Gastrocnemius medialis (tissue), 4 donors: ENCODE results near the gene TIGD7. TPM values are rescaled to one million over a fixed set of nuclear protein-coding genes. Genes with fewer than 3 reads are reported as not detected.

ENCODE experiments used
- ATAC-seq, 2 donors: fragments of 150-250 bp; one replicate each; pipeline ENCODE4 v1.9.1; 2016
- DNase-seq, 2 donors: peaks; one replicate each; pipeline ENCODE4 v3.0.0-alpha.2; 2019
- H3K27ac ChIP-seq, 4 donors: fragments of 200-600 bp; sonication (generic); 1 replicate in 1 of 4; 2 replicates in 3 of 4; pipeline ENCODE4 v1.5.1; 2016 to 2018; ENCODE audit warnings: mild to moderate bottlenecking in 2 of 4, moderate library complexity in 1 of 4
- H3K27me3 ChIP-seq, 3 donors: fragments of 200-600 bp; sonication (generic) in 2 of 3; 1 replicate in 1 of 3; 2 replicates in 2 of 3; pipeline versions ENCODE4 v1.5.1 to v1.6.0; 2016 to 2019; ENCODE audit warnings: mild to moderate bottlenecking in 1 of 3, moderate library complexity in 1 of 3
- H3K36me3 ChIP-seq, 2 donors: fragments of 200-600 bp; sonication (generic) in 1 of 2; one replicate each; pipeline ENCODE4 v1.5.1; 2017 to 2018
- H3K4me1 ChIP-seq, 2 donors: fragments of 200-600 bp; sonication (generic) in 1 of 2; one replicate each; pipeline ENCODE4 v1.5.1; 2016 to 2017; ENCODE audit warnings: mild to moderate bottlenecking in 2 of 2
- H3K4me3 ChIP-seq, 4 donors: fragments of 200-600 bp; sonication (generic) in 3 of 4; 1 replicate in 1 of 4; 2 replicates in 3 of 4; pipeline ENCODE4 v1.5.1; 2016 to 2019; ENCODE audit warnings: mild to moderate bottlenecking in 2 of 4
- H3K9me3 ChIP-seq, 3 donors: fragments of 200-600 bp; sonication (generic) in 2 of 3; 1 replicate in 1 of 3; 2 replicates in 2 of 3; pipeline ENCODE4 v1.5.1; 2016 to 2019
- POLR2A ChIP-seq, 2 donors: fragments of 450-650 bp; IDR thresholded peaks; one replicate each; pipeline ENCODE4 v1.6.1; 2017; ENCODE audit warnings: antibody characterized with exemption in 2 of 2, mild to moderate bottlenecking in 2 of 2, moderate library complexity in 2 of 2
- in situ Hi-C, 4 donors: fragments of 200-750 bp; cut with MboI; loops; one replicate each; pipeline versions ENCODE4 v1.15.0 to v1.8.0; 2017; ENCODE audit warnings: low sequenced_read_pairs in 4 of 4
- intact Hi-C: fragments of 100-400 bp; cut with DNase I; formaldehyde crosslinking; loops from one replicate; pipeline ENCODE4 v1.15.1; 2023; ENCODE audit warnings: low total_unique reads
- total RNA-seq, 4 donors: library from RNA; depleted of rRNA; stranded (reverse); fragments of >200 nt; gene quantifications; one replicate each; pipeline versions ENCODE4 v1.1.0 to v1.2.3, GENCODE V29; 2016
- TF ChIP-seq, protein P1 (sequence below), 5 experiments: fragments of 450-650 bp in 3 of 5; fragments of 200-600 bp in 2 of 5; sonication (generic) in 2 of 5; IDR thresholded peaks in 4 of 5; conservative IDR thresholded peaks in 1 of 5; 1 replicate in 4 of 5; 2 replicates in 1 of 5; pipeline ENCODE4 v1.5.1; 2016 to 2019; ENCODE audit warnings: antibody characterized with exemption in 5 of 5, mild to moderate bottlenecking in 3 of 5, moderate library complexity in 3 of 5

Gene TIGD7
- total RNA-seq, 4 donors from 2014 or later, result 2.5 to 8.1 (median 4.4) TPM

DNA sequence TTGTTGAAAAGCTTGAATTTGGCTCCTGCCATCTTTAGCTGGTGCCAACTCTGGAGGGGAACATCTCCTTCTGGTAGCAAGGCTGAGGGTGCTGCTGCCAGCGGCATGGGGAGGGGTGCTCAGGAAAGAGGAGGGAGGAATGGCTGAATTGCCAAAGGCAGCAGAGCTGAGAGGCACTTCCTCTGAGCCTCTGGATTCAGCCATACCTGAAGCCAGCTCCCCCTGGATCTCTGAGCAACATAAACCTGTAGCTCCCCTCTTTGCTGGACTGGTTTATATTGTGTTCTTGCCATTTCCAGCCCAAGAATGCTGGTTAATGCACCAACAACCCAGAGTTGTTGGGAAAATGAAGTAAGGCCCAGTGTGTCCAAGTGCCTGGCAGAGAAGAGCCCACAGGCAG lies 56.2 kb downstream of the TIGD7 start:
- no peak for TF ChIP-seq POLR2A (IDR thresholded peaks at IDR 0.05)
- TF ChIP-seq, protein P1, sequence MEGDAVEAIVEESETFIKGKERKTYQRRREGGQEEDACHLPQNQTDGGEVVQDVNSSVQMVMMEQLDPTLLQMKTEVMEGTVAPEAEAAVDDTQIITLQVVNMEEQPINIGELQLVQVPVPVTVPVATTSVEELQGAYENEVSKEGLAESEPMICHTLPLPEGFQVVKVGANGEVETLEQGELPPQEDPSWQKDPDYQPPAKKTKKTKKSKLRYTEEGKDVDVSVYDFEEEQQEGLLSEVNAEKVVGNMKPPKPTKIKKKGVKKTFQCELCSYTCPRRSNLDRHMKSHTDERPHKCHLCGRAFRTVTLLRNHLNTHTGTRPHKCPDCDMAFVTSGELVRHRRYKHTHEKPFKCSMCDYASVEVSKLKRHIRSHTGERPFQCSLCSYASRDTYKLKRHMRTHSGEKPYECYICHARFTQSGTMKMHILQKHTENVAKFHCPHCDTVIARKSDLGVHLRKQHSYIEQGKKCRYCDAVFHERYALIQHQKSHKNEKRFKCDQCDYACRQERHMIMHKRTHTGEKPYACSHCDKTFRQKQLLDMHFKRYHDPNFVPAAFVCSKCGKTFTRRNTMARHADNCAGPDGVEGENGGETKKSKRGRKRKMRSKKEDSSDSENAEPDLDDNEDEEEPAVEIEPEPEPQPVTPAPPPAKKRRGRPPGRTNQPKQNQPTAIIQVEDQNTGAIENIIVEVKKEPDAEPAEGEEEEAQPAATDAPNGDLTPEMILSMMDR (IDR thresholded peaks at IDR 0.05 in 4 of 5, conservative IDR thresholded peaks at IDR 0.05 in 1 of 5), result no peak
- H3K9me3 ChIP-seq, result no peaks in the 10 kb centered on the region
- H3K36me3 ChIP-seq, result no peaks in the 10 kb centered on the region
- H3K27me3 ChIP-seq, result no peaks in the 10 kb centered on the region
- no peaks in the 10 kb centered on the region for H3K4me1 ChIP-seq
- intact Hi-C loops, result no loop called here
- H3K27ac ChIP-seq, result no peak overlapping the region
- no peak overlapping the region for H3K4me3 ChIP-seq
- DNase-seq (no peak), ATAC-seq (no peak)
- in situ Hi-C loops, result no loop called here

Other genes starting within 250 kb of the TIGD7 start
- 10 to 100 TPM; 45.4 to 79.0 (median 54.6) TPM for gene IL32, start 239.8 kb downstream of the TIGD7 start, total RNA-seq
- gene ZSCAN10, start 206.1 kb downstream of the TIGD7 start, total RNA-seq, result not detected
- 10 to 100 TPM in 1 of 4 donors, 1 to 10 TPM in 3; 4.8 to 10.8 (median 6.1) TPM for gene ZNF205, start 192.8 kb downstream of the TIGD7 start, total RNA-seq
- 10 to 100 TPM in 3 of 4 donors, 1 to 10 TPM in 1; 8.9 to 18.6 (median 14.5) TPM for gene ZNF213, start 170.4 kb downstream of the TIGD7 start, total RNA-seq
- gene OR1F1, start 117.2 kb downstream of the TIGD7 start, total RNA-seq, result not detected
- 1 to 10 TPM in 3 of 4 donors, under 1 TPM in 1; 0.49 to 3.2 (median 2.2) TPM for gene ZNF200, start 70.3 kb downstream of the TIGD7 start, total RNA-seq
- 1 to 10 TPM in 1 of 4 donors, under 1 TPM in 3; 0.32 to 1.2 (median 0.76) TPM for gene MEFV, start 48.8 kb downstream of the TIGD7 start, total RNA-seq
- 10 to 100 TPM; 13.5 to 18.5 (median 15.5) TPM for gene ZNF263, start 21.9 kb downstream of the TIGD7 start, total RNA-seq
- 10 to 100 TPM in 3 of 4 donors, 1 to 10 TPM in 1; 5.5 to 13.2 (median 12.5) TPM for gene ZNF75A, start 67 bp upstream of the TIGD7 start, total RNA-seq
- gene OR2C1, start 50.5 kb upstream of the TIGD7 start, total RNA-seq, result not detected
- gene ZSCAN32, start 95.6 kb upstream of the TIGD7 start, total RNA-seq, result 1 to 10 TPM; 4.0 to 6.5 (median 4.7) TPM
- 10 to 100 TPM in 2 of 4 donors, 1 to 10 TPM in 2; 6.7 to 15.6 (median 9.6) TPM for gene ZNF174, start 95.8 kb upstream of the TIGD7 start, total RNA-seq
- gene ZNF597, start 138.1 kb upstream of the TIGD7 start, total RNA-seq, result 1 to 10 TPM in 1 of 4 donors, under 1 TPM in 3; 0.81 to 1.3 (median 0.96) TPM
- 10 to 100 TPM; 14.2 to 16.7 (median 15.4) TPM for gene NAA60, start 138.2 kb upstream of the TIGD7 start, total RNA-seq
- not detected for gene C16orf90, start 190.1 kb upstream of the TIGD7 start, total RNA-seq
- gene CLUAP1, start 195.6 kb upstream of the TIGD7 start, total RNA-seq, result 10 to 100 TPM in 3 of 4 donors, 1 to 10 TPM in 1; 8.2 to 24.3 (median 14.5) TPM